Prostate gland (tissue), 2 donors: ENCODE measurements around the gene GAREM2. TPM values are rescaled to one million over a fixed set of nuclear protein-coding genes. Genes with fewer than 3 reads are reported as not detected.

ENCODE experiments used
- DNase-seq: peaks from one replicate; pipeline ENCODE4 v3.0.0-alpha.2; 2019; ENCODE audit warnings: low spot score
- H3K27ac ChIP-seq, 2 donors: fragments of 200-600 bp; sonication (generic); 2 replicates each; pipeline ENCODE4 v1.5.1; 2017 to 2019
- H3K27me3 ChIP-seq: fragments of 200-600 bp; sonication (generic); replicated peaks from 2 replicates; pipeline ENCODE4 v1.5.1; 2019; ENCODE audit not compliant: insufficient read depth
- H3K36me3 ChIP-seq, 2 donors: fragments of 200-600 bp; sonication (generic); 1 replicate in 1 of 2; 2 replicates in 1 of 2; pipeline versions ENCODE4 v1.5.1 to v1.8.1; 2017 to 2019
- H3K4me1 ChIP-seq: fragments of 200-600 bp; sonication (generic); replicated peaks from 2 replicates; pipeline ENCODE4 v1.5.1; 2019
- H3K4me3 ChIP-seq, 2 donors: fragments of 200-600 bp; sonication (generic); 2 replicates each; pipeline ENCODE4 v1.5.1; 2017 to 2019
- H3K9me3 ChIP-seq: fragments of 200-600 bp; sonication (generic); 2 replicates; pipeline ENCODE4 v1.5.1; 2017
- POLR2A ChIP-seq: fragments of 450-650 bp; IDR thresholded peaks from one replicate; pipeline ENCODE4 v1.6.1; 2016; ENCODE audit warnings: antibody characterized with exemption, mild to moderate bottlenecking
- POLR2AphosphoS5 ChIP-seq: sonication (generic); formaldehyde crosslinking; IDR thresholded peaks from one replicate; pipeline ENCODE4 v1.6.1; 2017; ENCODE audit warnings: antibody characterized with exemption
- WGBS: methylation state at CpG from one replicate; pipeline ENCODE4 v1.1.5; 2018; 5-methylcytosine and 5-hydroxymethylcytosine counted together
- intact Hi-C: fragments of 100-400 bp; cut with DNase I; formaldehyde crosslinking; loops from one replicate; pipeline ENCODE4 v1.14.2; 2022
- total RNA-seq, 2 donors: library from RNA; depleted of rRNA; stranded (reverse); fragments of >200 nt; gene quantifications; one replicate each; pipeline ENCODE4 v1.1.0, GENCODE V29; 2016
- TF ChIP-seq, protein P1 (sequence below), 4 experiments: fragments of 200-600 bp in 2 of 4; fragments of 450-650 bp in 2 of 4; sonication (generic) in 2 of 4; IDR thresholded peaks; 1 replicate in 3 of 4; 2 replicates in 1 of 4; pipeline ENCODE4 v1.5.1; 2016 to 2019; ENCODE audit warnings: antibody characterized with exemption in 4 of 4, mild to moderate bottlenecking in 2 of 4, moderate library complexity in 2 of 4

Gene GAREM2
- total RNA-seq, 2 donors from 2014 or later: 3.5 TPM

DNA sequence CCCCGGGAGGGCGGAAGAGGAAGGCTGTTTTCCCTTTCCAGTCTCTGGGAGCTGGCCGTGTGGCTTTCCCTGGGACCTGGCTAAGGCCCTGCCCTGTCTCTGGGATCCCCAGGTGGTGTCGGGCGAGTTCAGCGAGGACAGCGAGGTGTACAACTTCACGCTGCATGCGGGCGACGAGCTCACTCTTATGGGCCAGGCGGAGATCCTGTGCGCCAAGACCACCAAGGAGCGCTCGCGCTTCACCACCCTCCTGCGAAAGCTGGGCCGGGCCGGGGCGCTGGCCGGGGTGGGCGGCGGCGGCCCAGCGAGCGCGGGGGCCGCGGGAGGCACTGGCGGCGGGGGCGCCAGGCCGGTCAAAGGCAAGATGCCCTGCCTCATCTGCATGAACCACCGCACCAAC, 11.2 kb downstream of the GAREM2 start:
- TF ChIP-seq POLR2A: no peak
- no peak for TF ChIP-seq POLR2AphosphoS5
- TF ChIP-seq, protein P1, sequence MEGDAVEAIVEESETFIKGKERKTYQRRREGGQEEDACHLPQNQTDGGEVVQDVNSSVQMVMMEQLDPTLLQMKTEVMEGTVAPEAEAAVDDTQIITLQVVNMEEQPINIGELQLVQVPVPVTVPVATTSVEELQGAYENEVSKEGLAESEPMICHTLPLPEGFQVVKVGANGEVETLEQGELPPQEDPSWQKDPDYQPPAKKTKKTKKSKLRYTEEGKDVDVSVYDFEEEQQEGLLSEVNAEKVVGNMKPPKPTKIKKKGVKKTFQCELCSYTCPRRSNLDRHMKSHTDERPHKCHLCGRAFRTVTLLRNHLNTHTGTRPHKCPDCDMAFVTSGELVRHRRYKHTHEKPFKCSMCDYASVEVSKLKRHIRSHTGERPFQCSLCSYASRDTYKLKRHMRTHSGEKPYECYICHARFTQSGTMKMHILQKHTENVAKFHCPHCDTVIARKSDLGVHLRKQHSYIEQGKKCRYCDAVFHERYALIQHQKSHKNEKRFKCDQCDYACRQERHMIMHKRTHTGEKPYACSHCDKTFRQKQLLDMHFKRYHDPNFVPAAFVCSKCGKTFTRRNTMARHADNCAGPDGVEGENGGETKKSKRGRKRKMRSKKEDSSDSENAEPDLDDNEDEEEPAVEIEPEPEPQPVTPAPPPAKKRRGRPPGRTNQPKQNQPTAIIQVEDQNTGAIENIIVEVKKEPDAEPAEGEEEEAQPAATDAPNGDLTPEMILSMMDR (IDR thresholded peaks at IDR 0.05): no peak
- Histone ChIP-seq H3K4me3 (peak overlapping the region in 1 of 2 donors; percentile 35), H3K4me1 (no peaks in the 10 kb centered on the region), H3K27me3 (no peaks in the 10 kb centered on the region), H3K36me3 (no peaks in the 10 kb centered on the region), H3K9me3 (no peaks in the 10 kb centered on the region), H3K27ac (no peak overlapping the region)
- DNase-seq: no peak
- 81% methylated on average over 34 of the region's 34 CpGs for WGBS
- intact Hi-C loops: no loop called here

DNA sequence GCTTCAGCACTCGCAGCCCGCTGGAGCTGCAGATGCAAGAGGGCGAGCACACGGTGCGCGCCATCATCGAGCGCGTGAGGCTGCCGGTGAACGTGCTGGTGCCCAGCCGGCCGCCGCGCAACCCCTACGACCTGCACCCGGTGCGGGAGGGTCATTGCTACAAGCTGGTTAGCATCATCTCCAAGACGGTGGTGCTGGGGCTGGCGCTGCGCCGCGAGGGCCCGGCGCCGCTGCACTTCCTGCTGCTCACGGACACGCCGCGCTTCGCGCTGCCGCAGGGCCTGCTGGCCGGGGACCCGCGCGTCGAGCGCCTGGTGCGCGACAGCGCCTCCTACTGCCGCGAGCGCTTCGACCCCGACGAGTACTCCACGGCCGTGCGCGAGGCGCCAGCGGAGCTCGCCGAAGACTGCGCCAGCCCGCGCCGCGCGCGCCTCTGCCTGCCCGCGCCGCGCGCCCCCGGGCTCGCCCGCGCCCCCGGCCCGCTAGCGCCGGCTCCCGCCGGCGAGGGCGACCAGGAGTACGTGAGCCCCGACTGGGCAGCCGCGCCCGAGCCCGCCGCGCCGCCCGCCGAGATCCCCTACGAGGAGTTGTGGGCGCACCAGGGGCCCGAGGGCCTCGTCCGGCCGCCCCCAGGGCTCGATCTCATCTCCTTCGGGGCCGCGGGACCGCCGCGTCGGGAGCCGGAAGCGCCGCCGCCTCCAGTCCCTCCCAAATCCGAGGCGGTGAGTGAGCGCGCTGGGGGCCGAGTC, 11.8 kb downstream of the GAREM2 start:
- Histone ChIP-seq H3K4me3 (peak overlapping the region; percentile 32 to 35), H3K36me3 (no peaks in the 10 kb centered on the region), H3K4me1 (no peaks in the 10 kb centered on the region), H3K27me3 (no peaks in the 10 kb centered on the region), H3K9me3 (no peaks in the 10 kb centered on the region), H3K27ac (no peak overlapping the region)
- WGBS: 29% methylated on average over 44 of the region's 114 CpGs
- intact Hi-C loops: no loop called here
- TF ChIP-seq POLR2A (no peak), POLR2AphosphoS5 (no peak)
- TF ChIP-seq, protein P1 (IDR thresholded peaks at IDR 0.05): peak in 3 of 4 experiments; percentile 15 to 71 (median 61)
- peak; percentile 48 for DNase-seq

DNA sequence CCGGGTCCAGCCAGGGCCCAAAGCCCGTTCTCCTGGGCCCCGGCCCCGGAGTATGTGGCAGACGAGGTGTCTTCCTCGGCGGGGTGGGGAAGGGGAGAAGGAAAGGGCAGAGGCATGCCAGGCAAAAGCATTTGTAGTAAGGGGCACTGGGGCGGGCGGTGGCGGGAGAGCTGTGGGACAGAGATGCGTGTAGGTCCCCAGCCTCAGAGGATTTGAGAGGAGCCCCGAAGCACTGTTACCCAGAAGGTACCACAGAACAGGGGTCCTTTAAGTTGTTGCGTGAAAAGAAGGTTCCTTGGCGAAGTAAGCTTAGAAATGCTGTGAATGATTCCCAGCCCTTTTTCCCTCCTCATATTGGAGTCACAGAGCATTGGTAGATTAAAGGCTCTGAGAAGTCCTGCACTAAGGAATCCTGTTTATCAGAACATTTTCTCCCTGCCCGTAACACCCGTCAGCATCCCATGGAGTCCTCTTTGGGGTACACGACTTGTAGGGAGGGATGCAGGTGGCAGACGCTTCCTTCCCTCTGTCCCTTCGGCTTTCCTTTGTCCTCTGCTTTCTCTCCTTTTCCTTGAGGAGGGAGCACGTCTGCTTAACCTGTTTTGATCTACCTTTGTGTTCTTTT, 12.5 kb downstream of the GAREM2 start:
- no peak for DNase-seq
- TF ChIP-seq POLR2A (no peak), POLR2AphosphoS5 (no peak)
- TF ChIP-seq, protein P1 (IDR thresholded peaks at IDR 0.05): no peak
- Histone ChIP-seq H3K36me3 (no peaks in the 10 kb centered on the region), H3K4me3 (peak overlapping the region; percentile 32 to 35), H3K27me3 (no peaks in the 10 kb centered on the region), H3K27ac (no peak overlapping the region), H3K4me1 (no peaks in the 10 kb centered on the region), H3K9me3 (no peaks in the 10 kb centered on the region)
- intact Hi-C loops: no loop called here
- WGBS: 64% methylated on average over 20 of the region's 20 CpGs

DNA sequence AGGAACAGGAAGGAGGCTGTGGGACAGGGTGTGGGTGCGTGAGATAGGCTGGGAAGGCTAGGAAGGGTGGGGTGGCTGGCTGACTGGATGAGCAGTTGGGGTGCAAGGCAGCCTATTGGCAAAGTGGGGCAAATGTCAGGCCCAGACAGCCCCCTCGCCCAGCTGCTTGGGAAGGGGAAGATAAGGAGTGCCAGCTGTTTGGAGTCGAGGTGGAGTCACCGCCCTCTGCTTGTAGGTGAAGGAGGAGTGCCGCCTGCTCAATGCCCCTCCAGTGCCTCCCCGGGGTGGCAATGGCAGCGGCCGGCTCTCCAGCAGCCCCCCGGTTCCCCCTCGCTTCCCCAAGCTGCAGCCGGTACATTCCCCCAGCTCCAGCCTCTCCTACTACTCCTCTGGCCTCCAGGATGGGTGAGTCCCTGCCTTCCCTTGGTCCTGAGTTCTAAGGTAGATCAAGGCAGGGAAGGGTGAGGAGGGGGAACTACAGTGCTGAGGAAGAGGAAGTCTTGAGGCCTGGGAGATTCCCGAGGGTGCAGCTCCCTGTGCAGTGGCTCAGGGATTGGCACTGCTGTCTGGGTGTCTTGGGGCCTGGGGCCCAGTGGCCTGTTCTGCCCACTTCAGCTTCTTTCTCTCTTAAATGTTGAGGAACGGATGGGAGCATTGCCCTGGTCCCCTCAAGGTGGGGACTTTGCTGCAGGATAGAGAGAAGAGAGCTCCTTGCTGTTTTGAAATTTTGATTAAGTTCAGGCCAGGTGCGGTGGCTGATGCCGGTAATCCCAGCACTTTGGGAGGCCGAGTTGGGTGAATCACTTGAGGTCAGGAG, 13.3 kb downstream of the GAREM2 start:
- Histone ChIP-seq H3K36me3 (peaks cover 0 to 3% of the 10 kb centered on the region in 2 donors), H3K4me1 (no peaks in the 10 kb centered on the region), H3K9me3 (no peaks in the 10 kb centered on the region), H3K4me3 (no peak overlapping the region), H3K27me3 (no peaks in the 10 kb centered on the region), H3K27ac (no peak overlapping the region)
- DNase-seq: no peak
- 91% methylated on average over 16 of the region's 16 CpGs for WGBS
- TF ChIP-seq, protein P1 (IDR thresholded peaks at IDR 0.05): no peak
- TF ChIP-seq POLR2AphosphoS5 (no peak), POLR2A (no peak)
- intact Hi-C loops: no loop called here
